ENCODE measurements around the gene MYH14. TPM values are rescaled to one million over a fixed set of nuclear protein-coding genes. Genes with fewer than 3 reads are reported as not detected.
"Not testable (repeated sequence)": the region's sequence is repeated elsewhere in the genome, so short reads cannot be mapped to it uniquely, and the experiment has no call there.

MYH14 gene
- total and polyA plus RNA-seq, 2 experiments from 2014 or later, result 40.9 to 64.4 TPM

GRCh38 chr19:50349277-50350057 lies 146.0 kb downstream of the MYH14 start:
- TF ChIP-seq EZH2 (IDR thresholded peaks at IDR 0.05; ENCODE audit: borderline replicate concordance), result no peak
- no peak for TF ChIP-seq CTCF (IDR thresholded peaks at IDR 0.05; ENCODE audit: poor library complexity)
- no peak for TF ChIP-seq EZH2phosphoT487 (IDR thresholded peaks at IDR 0.05; ENCODE audit: low read depth, severe bottlenecking, unreplicated experiment)
- no peak overlapping the region for H3K27ac ChIP-seq

GRCh38 chr19:50352242-50352641 lies 148.8 kb downstream of the MYH14 start:
- 76% methylated on average over 4 of the region's 4 CpGs for WGBS (ENCODE audit: low lambda C conversion rate, missing lambda C conversion rate)
- no peak overlapping the region for H2AFZ ChIP-seq

More at GRCh38 chr19:50349277-50350057, 146.0 kb downstream of the MYH14 start:
- H3K27me3 ChIP-seq, result no peaks in the 10 kb centered on the region
- no peaks in the 10 kb centered on the region for H3K36me3 ChIP-seq (replicated peaks; ENCODE audit: insufficient read depth, low read depth)
- 85% methylated on average over 22 of the region's 22 CpGs for WGBS (ENCODE audit: low lambda C conversion rate, missing lambda C conversion rate)
- H3K4me3 ChIP-seq, result no peak overlapping the region
- no peaks in the 10 kb centered on the region for H4K20me1 ChIP-seq (ENCODE audit: insufficient read depth, poor library complexity, severe bottlenecking)
- no peak overlapping the region for H2AFZ ChIP-seq
- DNase-seq (ENCODE audit: low spot score), result no peak
- no peaks in the 10 kb centered on the region for H3K9me3 ChIP-seq (ENCODE audit: low read depth)
- H3K4me2 ChIP-seq, result no peak overlapping the region
- no peaks in the 10 kb centered on the region for H3K79me2 ChIP-seq
- no peaks in the 10 kb centered on the region for H3K9me2 ChIP-seq (replicated peaks; ENCODE audit: insufficient read depth)
- H3K4me1 ChIP-seq (ENCODE audit: insufficient read depth), result no peaks in the 10 kb centered on the region

GRCh38 chr19:50353487-50353880 lies 150.1 kb downstream of the MYH14 start:
- H3K27me3 ChIP-seq; H3K4me3 ChIP-seq; H3K9me3 ChIP-seq (ENCODE audit: low read depth); H3K36me3 ChIP-seq (replicated peaks; ENCODE audit: insufficient read depth, low read depth); H4K20me1 ChIP-seq (ENCODE audit: insufficient read depth, poor library complexity, severe bottlenecking); H3K79me2 ChIP-seq; H3K9me2 ChIP-seq (replicated peaks; ENCODE audit: insufficient read depth); H3K4me2 ChIP-seq; H3K27ac ChIP-seq; DNase-seq (ENCODE audit: low spot score); H2AFZ ChIP-seq; H3K4me1 ChIP-seq (ENCODE audit: insufficient read depth): not testable (repeated sequence)
- WGBS (ENCODE audit: low lambda C conversion rate, missing lambda C conversion rate), result 92% methylated on average over 7 of the region's 7 CpGs

More at GRCh38 chr19:50352242-50352641, 148.8 kb downstream of the MYH14 start:
- no peak overlapping the region for H3K4me2 ChIP-seq
- no peaks in the 10 kb centered on the region for H3K9me3 ChIP-seq (ENCODE audit: low read depth)
- no peaks in the 10 kb centered on the region for H4K20me1 ChIP-seq (ENCODE audit: insufficient read depth, poor library complexity, severe bottlenecking)
- no peak for DNase-seq (ENCODE audit: low spot score)
- no peak overlapping the region for H3K4me3 ChIP-seq
- H3K27ac ChIP-seq, result no peak overlapping the region
- no peaks in the 10 kb centered on the region for H3K4me1 ChIP-seq (ENCODE audit: insufficient read depth)
- H3K79me2 ChIP-seq, result no peaks in the 10 kb centered on the region
- no peaks in the 10 kb centered on the region for H3K36me3 ChIP-seq (replicated peaks; ENCODE audit: insufficient read depth, low read depth)
- no peaks in the 10 kb centered on the region for H3K27me3 ChIP-seq
- H3K9me2 ChIP-seq (replicated peaks; ENCODE audit: insufficient read depth), result no peaks in the 10 kb centered on the region
- TF ChIP-seq CTCF (IDR thresholded peaks at IDR 0.05; ENCODE audit: poor library complexity) (no peak), EZH2phosphoT487 (IDR thresholded peaks at IDR 0.05; ENCODE audit: low read depth, severe bottlenecking, unreplicated experiment) (no peak), EZH2 (IDR thresholded peaks at IDR 0.05; ENCODE audit: borderline replicate concordance) (no peak)

GRCh38 chr19:50356691-50357177 lies 153.3 kb downstream of the MYH14 start:
- H3K4me1 ChIP-seq (ENCODE audit: insufficient read depth), result no peaks in the 10 kb centered on the region
- no peak for DNase-seq (ENCODE audit: low spot score)
- H3K27me3 ChIP-seq, result no peaks in the 10 kb centered on the region
- no peak overlapping the region for H3K4me3 ChIP-seq
- no peaks in the 10 kb centered on the region for H3K36me3 ChIP-seq (replicated peaks; ENCODE audit: insufficient read depth, low read depth)
- no peaks in the 10 kb centered on the region for H3K9me2 ChIP-seq (replicated peaks; ENCODE audit: insufficient read depth)
- H3K9me3 ChIP-seq (ENCODE audit: low read depth), result no peaks in the 10 kb centered on the region
- no peak overlapping the region for H3K27ac ChIP-seq
- TF ChIP-seq EZH2phosphoT487 (IDR thresholded peaks at IDR 0.05; ENCODE audit: low read depth, severe bottlenecking, unreplicated experiment), result no peak
- TF ChIP-seq CTCF (IDR thresholded peaks at IDR 0.05; ENCODE audit: poor library complexity), result no peak
- TF ChIP-seq EZH2 (IDR thresholded peaks at IDR 0.05; ENCODE audit: borderline replicate concordance), result no peak
- no peak overlapping the region for H3K4me2 ChIP-seq
- H3K79me2 ChIP-seq, result no peaks in the 10 kb centered on the region
- WGBS (ENCODE audit: low lambda C conversion rate, missing lambda C conversion rate), result 49% methylated on average over 13 of the region's 13 CpGs
- H2AFZ ChIP-seq, result no peak overlapping the region
- no peaks in the 10 kb centered on the region for H4K20me1 ChIP-seq (ENCODE audit: insufficient read depth, poor library complexity, severe bottlenecking)
